SJSA1 (cell line): ENCODE measurements around the gene ELF2. TPM values are rescaled to one million over a fixed set of nuclear protein-coding genes. Genes with fewer than 3 reads are reported as not detected.

Source experiments
- DNase-seq, 2 experiments: peaks; one replicate each; pipeline ENCODE4 v3.0.0-alpha.2; 2015 to 2020; ENCODE audit warnings: low spot score in 2 of 2, low read depth in 1 of 2
- H3K27ac ChIP-seq: fragments of 250-450 bp; sonication (Bioruptor Pico); 2 replicates; pipeline ENCODE4 v1.5.1; 2020; ENCODE audit warnings: mild to moderate bottlenecking, moderate library complexity
- H3K27me3 ChIP-seq: fragments of 250-450 bp; sonication (Bioruptor Pico); replicated peaks from 2 replicates; pipeline ENCODE4 v1.5.1; 2020; ENCODE audit warnings: mild to moderate bottlenecking, moderate library complexity
- H3K36me3 ChIP-seq: fragments of 250-450 bp; sonication (Bioruptor Pico); 2 replicates; pipeline ENCODE4 v1.5.1; 2020; ENCODE audit warnings: mild to moderate bottlenecking
- H3K4me1 ChIP-seq: fragments of 250-450 bp; sonication (Bioruptor Pico); replicated peaks from 2 replicates; pipeline ENCODE4 v1.6.1; 2021; ENCODE audit warnings: mild to moderate bottlenecking
- H3K4me3 ChIP-seq: fragments of 250-450 bp; sonication (Bioruptor Pico); 2 replicates; pipeline ENCODE4 v1.5.1; 2020; ENCODE audit warnings: mild to moderate bottlenecking
- H3K9me3 ChIP-seq: fragments of 250-450 bp; sonication (Bioruptor Pico); replicated peaks from 2 replicates; pipeline ENCODE4 v1.5.1; 2020; ENCODE audit warnings: mild to moderate bottlenecking
- total RNA-seq: library from RNA; depleted of rRNA; stranded (reverse); fragments of >200 nt; shearing (Covaris generic); gene quantifications from 2 replicates; pipeline ENCODE4 v1.2.3, GENCODE V29; 2014

Gene ELF2
- total RNA-seq, 1 experiment from 2014 or later: 44.6 TPM

GRCh38 chr4:139108567-139109128 lies 68.4 kb downstream of the ELF2 start:
- Histone ChIP-seq H3K9me3 (no peaks in the 10 kb centered on the region), H3K27me3 (no peaks in the 10 kb centered on the region), H3K27ac (no peak overlapping the region), H3K4me1 (no peaks in the 10 kb centered on the region), H3K36me3 (no peaks in the 10 kb centered on the region), H3K4me3 (no peak overlapping the region)
- no peak for DNase-seq

- H3K4me1 ChIP-seq: no peaks in the 10 kb centered on the region
- no peaks in the 10 kb centered on the region for H3K36me3 ChIP-seq
- H3K27ac ChIP-seq: no peak overlapping the region
- peak; percentile 50 to 65 for DNase-seq
- H3K27me3 ChIP-seq: no peaks in the 10 kb centered on the region
- H3K4me3 ChIP-seq: no peak overlapping the region
- no peaks in the 10 kb centered on the region for H3K9me3 ChIP-seq
These were observed 77.5 kb downstream of the ELF2 start for GRCh38 chr4:139099366-139099982.

- no peak overlapping the region for H3K27ac ChIP-seq
- no peak overlapping the region for H3K4me3 ChIP-seq
- H3K36me3 ChIP-seq: no peaks in the 10 kb centered on the region
- no peaks in the 10 kb centered on the region for H3K9me3 ChIP-seq
- no peaks in the 10 kb centered on the region for H3K4me1 ChIP-seq
- H3K27me3 ChIP-seq: no peaks in the 10 kb centered on the region
- DNase-seq: no peak
These were observed 84.7 kb downstream of the ELF2 start for GRCh38 chr4:139092271-139092670.

- H3K4me1 ChIP-seq: peaks cover 3% of the 10 kb centered on the region
- peak overlapping the region; percentile 71 for H3K4me3 ChIP-seq
- H3K27ac ChIP-seq: no peak overlapping the region
- H3K36me3 ChIP-seq: peaks cover 9% of the 10 kb centered on the region
- no peaks in the 10 kb centered on the region for H3K9me3 ChIP-seq
- peak in 1 of 2 experiments; percentile 18 for DNase-seq
- no peaks in the 10 kb centered on the region for H3K27me3 ChIP-seq
These were observed 91.9 kb downstream of the ELF2 start for GRCh38 chr4:139085141-139085540.

- Histone ChIP-seq H3K27ac (peak overlapping the region; percentile 87), H3K9me3 (no peaks in the 10 kb centered on the region), H3K27me3 (no peaks in the 10 kb centered on the region), H3K36me3 (peaks cover 9% of the 10 kb centered on the region), H3K4me1 (peaks cover 3% of the 10 kb centered on the region), H3K4me3 (peak overlapping the region; percentile 71)
- DNase-seq: no peak
These were observed 92.3 kb downstream of the ELF2 start for GRCh38 chr4:139084804-139085093.

GRCh38 chr4:139083956-139084803 lies 92.8 kb downstream of the ELF2 start:
- Histone ChIP-seq H3K4me1 (peaks cover 3% of the 10 kb centered on the region), H3K27me3 (no peaks in the 10 kb centered on the region), H3K36me3 (peaks cover 9% of the 10 kb centered on the region), H3K9me3 (no peaks in the 10 kb centered on the region), H3K27ac (peak overlapping the region; percentile 87), H3K4me3 (peak overlapping the region; percentile 71)
- DNase-seq: peak; percentile 88 to 94

- peak in 1 of 2 experiments; percentile 59 for DNase-seq
- Histone ChIP-seq H3K27me3 (no peaks in the 10 kb centered on the region), H3K36me3 (peaks cover 9% of the 10 kb centered on the region), H3K27ac (peak overlapping the region; percentile 87), H3K4me1 (peaks cover 3% of the 10 kb centered on the region), H3K9me3 (no peaks in the 10 kb centered on the region), H3K4me3 (peak overlapping the region; percentile 71)
These were observed 93.4 kb downstream of the ELF2 start for GRCh38 chr4:139083607-139083955.

GRCh38 chr4:139082750-139083606 lies 94.0 kb downstream of the ELF2 start:
- no peaks in the 10 kb centered on the region for H3K27me3 ChIP-seq
- peak; percentile 97 for DNase-seq
- peaks cover 9% of the 10 kb centered on the region for H3K36me3 ChIP-seq
- H3K4me1 ChIP-seq: peaks cover 3% of the 10 kb centered on the region
- peak overlapping the region; percentile 71 for H3K4me3 ChIP-seq
- H3K27ac ChIP-seq: peak overlapping the region; percentile 87
- H3K9me3 ChIP-seq: no peaks in the 10 kb centered on the region

- no peaks in the 10 kb centered on the region for H3K9me3 ChIP-seq
- DNase-seq: no peak
- H3K4me1 ChIP-seq: peaks cover 3% of the 10 kb centered on the region; the same call in 1 of the 2 replicates
- no peak overlapping the region for H3K27ac ChIP-seq
- H3K4me3 ChIP-seq: no peak overlapping the region
- H3K36me3 ChIP-seq: peaks cover 8% of the 10 kb centered on the region
- H3K27me3 ChIP-seq: no peaks in the 10 kb centered on the region
These were observed 98.1 kb downstream of the ELF2 start for GRCh38 chr4:139078926-139079325.

GRCh38 chr4:139077567-139078355 lies 99.3 kb downstream of the ELF2 start:
- Histone ChIP-seq H3K4me1 (peaks cover 3% of the 10 kb centered on the region; the same call in 1 of the 2 replicates), H3K27ac (no peak overlapping the region), H3K36me3 (peaks cover 5% of the 10 kb centered on the region), H3K27me3 (no peaks in the 10 kb centered on the region), H3K9me3 (no peaks in the 10 kb centered on the region), H3K4me3 (no peak overlapping the region)
- no peak for DNase-seq

- no peak for DNase-seq
- H3K4me1 ChIP-seq: no peaks in the 10 kb centered on the region; the same call in 1 of the 2 replicates
- peaks cover 20% of the 10 kb centered on the region for H3K36me3 ChIP-seq
- H3K27me3 ChIP-seq: no peaks in the 10 kb centered on the region
- no peak overlapping the region for H3K27ac ChIP-seq
- no peaks in the 10 kb centered on the region for H3K9me3 ChIP-seq
- no peak overlapping the region for H3K4me3 ChIP-seq
These were observed 100.8 kb downstream of the ELF2 start for GRCh38 chr4:139076016-139076744.

GRCh38 chr4:139060591-139060990 lies 116.4 kb downstream of the ELF2 start:
- no peaks in the 10 kb centered on the region for H3K9me3 ChIP-seq
- DNase-seq: no peak

More at GRCh38 chr4:139060591-139060990, 116.4 kb downstream of the ELF2 start:
- no peaks in the 10 kb centered on the region for H3K27me3 ChIP-seq
- H3K4me1 ChIP-seq: peaks cover 6% of the 10 kb centered on the region; the same call in 1 of the 2 replicates
- H3K36me3 ChIP-seq: peaks cover 80% of the 10 kb centered on the region
- no peak overlapping the region for H3K4me3 ChIP-seq
- no peak overlapping the region for H3K27ac ChIP-seq
